Pancreas (tissue), 10 donors: Measurements from ENCODE around the gene SULT1E1. TPM values are rescaled to one million over a fixed set of nuclear protein-coding genes. Genes with fewer than 3 reads are reported as not detected.

Experiments
- ATAC-seq, 4 donors: fragments of 200-7000 bp; cut with Tn5 transposase; one replicate each; pipeline versions ENCODE4 v1.8.0 to v1.9.1; 2020; ENCODE audit warnings: mild to moderate bottlenecking in 4 of 4, moderate library complexity in 4 of 4
- DNase-seq, 6 donors: peaks; one replicate each; pipeline ENCODE4 v3.0.0-alpha.2; 2020
- FAIRE-seq: peaks from 2 replicates; lab custom pipeline; 2012; peaks lifted over from hg19 to GRCh38; lab: Jason Lieb, UNC
- H3K27ac ChIP-seq, 4 donors: fragments of 200-600 bp; sonication (generic); 1 replicate in 3 of 4; 2 replicates in 1 of 4; pipeline versions ENCODE4 v1.5.0 to v1.8.0; 2020
- H3K27me3 ChIP-seq, 4 donors: fragments of 200-600 bp; one replicate each; pipeline ENCODE4 v1.8.0; 2021
- H3K36me3 ChIP-seq, 3 donors: fragments of 200-600 bp; sonication (generic) in 1 of 3; one replicate each; pipeline versions ENCODE4 v1.5.0 to v1.8.0; 2020 to 2021
- H3K4me1 ChIP-seq, 3 donors: fragments of 200-600 bp; one replicate each; pipeline ENCODE4 v1.8.0; 2021
- H3K4me3 ChIP-seq, 4 donors: fragments of 200-600 bp; sonication (generic) in 2 of 4; one replicate each; pipeline versions ENCODE4 v1.5.0 to v1.8.0; 2020 to 2021
- H3K9me3 ChIP-seq, 4 donors: fragments of 200-600 bp; one replicate each; pipeline ENCODE4 v1.8.0; 2021
- CTCF ChIP-seq, 4 donors: fragments of 200-600 bp; sonication (generic) in 3 of 4; IDR thresholded peaks; one replicate each; pipeline versions ENCODE4 v1.5.0 to v1.8.0; 2021; ENCODE audit warnings: antibody characterized with exemption in 4 of 4
- WGBS, 2 donors: extraction: QIAGEN DNeasy Blood & Tissue Kit; methylation state at CpG; one replicate each; pipeline ENCODE4 v1.1.7; 2013; 5-methylcytosine and 5-hydroxymethylcytosine counted together
- intact Hi-C, 3 donors: fragments of 100-400 bp; cut with DNase I; formaldehyde crosslinking; loops; one replicate each; pipeline versions ENCODE4 v1.11.1 to v1.14.2; 2022
- polyA plus RNA-seq, 2 donors: library from polyadenylated mRNA; stranded (reverse); fragments of 200-250 nt; gene quantifications; one replicate each; pipeline ENCODE4 v1.2.3, GENCODE V29; 2013
- total RNA-seq, 6 donors: library from RNA; stranded (reverse); fragmentation: NEBNext Ultra II Directional in 4 of 6; extraction: Animal tissue kit (Norgen Biotek cat#: 25700) in 4 of 6; gene quantifications; one replicate each; pipeline versions ENCODE4 v1.2.1 to v1.2.4, GENCODE V29; 2021 to 2023
- donor health status: healthy with polysubstance abuse.
- donor health status: DM: no; HTN: no; CAD: no; lungs with moderate emphysema.
- donor health status: DM: no; HTN: no; CAD: no.
- donor health status: control.
- donor health status: control.
- donor health status: Bipolar disorder and iron deficiency.
- donor health status: DM: yes; HTN: yes; CAD: no.
- donor health status: DM: no; HTN: no; CAD: no.
- donor health status: DM: no; HTN: no; CAD: no.
- donor health status: DM: yes; HTN: yes; CAD: no.

SULT1E1 gene
- total and polyA plus RNA-seq, 8 donors, result 0.13 to 0.37 TPM; not detected in 6

- Histone ChIP-seq H3K27ac (no peak overlapping the region), H3K9me3 (no peaks in the 10 kb centered on the region), H3K4me1 (no peaks in the 10 kb centered on the region), H3K4me3 (no peak overlapping the region), H3K36me3 (no peaks in the 10 kb centered on the region), H3K27me3 (no peaks in the 10 kb centered on the region)
- DNase-seq (no peak), ATAC-seq (no peak), FAIRE-seq (no peak)
- WGBS, 2 donors, result 74% methylated on average over 3 of the region's 3 CpGs
- no peak for TF ChIP-seq CTCF (IDR thresholded peaks at IDR 0.05)
- intact Hi-C loops, result no loop called here
These were observed 10.6 kb downstream of the SULT1E1 start for GRCh38 chr4:69849297-69849696.

GRCh38 chr4:69848028-69848427 is 11.9 kb downstream of the SULT1E1 start:
- DNase-seq (no peak), FAIRE-seq (no peak), ATAC-seq (no peak)
- H3K27me3 ChIP-seq, result no peaks in the 10 kb centered on the region
- WGBS, 2 donors, result 83 to 92% methylated on average over 1 of the region's 1 CpG
- no peak for TF ChIP-seq CTCF (IDR thresholded peaks at IDR 0.05)
- H3K9me3 ChIP-seq, result no peaks in the 10 kb centered on the region
- intact Hi-C loops, result no loop called here
- H3K36me3 ChIP-seq, result no peaks in the 10 kb centered on the region
- H3K4me1 ChIP-seq, result no peaks in the 10 kb centered on the region
- no peak overlapping the region for H3K27ac ChIP-seq
- no peak overlapping the region for H3K4me3 ChIP-seq

- ATAC-seq (no peak), FAIRE-seq (no peak), DNase-seq (no peak)
- H3K9me3 ChIP-seq, result no peaks in the 10 kb centered on the region
- TF ChIP-seq CTCF (IDR thresholded peaks at IDR 0.05), result no peak
- no peaks in the 10 kb centered on the region for H3K36me3 ChIP-seq
- H3K27ac ChIP-seq, result no peak overlapping the region
- H3K4me1 ChIP-seq, result no peaks in the 10 kb centered on the region
- no peaks in the 10 kb centered on the region for H3K27me3 ChIP-seq
- no peak overlapping the region for H3K4me3 ChIP-seq
- 73 to 80% methylated on average over 4 of the region's 4 CpGs for WGBS, 2 donors
- intact Hi-C loops, result no loop called here
These were observed 16.0 kb downstream of the SULT1E1 start for GRCh38 chr4:69843932-69844331.

GRCh38 chr4:69843301-69843700 is 16.6 kb downstream of the SULT1E1 start:
- no peak for FAIRE-seq
- no peak for DNase-seq
- WGBS, 2 donors, result 0% methylated on average over 1 of the region's 1 CpG
- no peaks in the 10 kb centered on the region for H3K27me3 ChIP-seq
- no peaks in the 10 kb centered on the region for H3K36me3 ChIP-seq
- TF ChIP-seq CTCF (IDR thresholded peaks at IDR 0.05), result no peak
- no peak overlapping the region for H3K4me3 ChIP-seq
- H3K9me3 ChIP-seq, result no peaks in the 10 kb centered on the region
- intact Hi-C loops, result no loop called here
- ATAC-seq, result no peak
- H3K27ac ChIP-seq, result no peak overlapping the region
- H3K4me1 ChIP-seq, result no peaks in the 10 kb centered on the region

GRCh38 chr4:69838977-69839376 is 21.0 kb downstream of the SULT1E1 start:
- H3K4me3 ChIP-seq, result no peak overlapping the region
- ATAC-seq (no peak), DNase-seq (no peak), FAIRE-seq (no peak)
- no peak overlapping the region for H3K27ac ChIP-seq
- no peaks in the 10 kb centered on the region for H3K27me3 ChIP-seq
- H3K4me1 ChIP-seq, result no peaks in the 10 kb centered on the region
- H3K36me3 ChIP-seq, result no peaks in the 10 kb centered on the region
- no peak for TF ChIP-seq CTCF (IDR thresholded peaks at IDR 0.05)
- intact Hi-C loops, result no loop called here
- H3K9me3 ChIP-seq, result no peaks in the 10 kb centered on the region
- 77 to 88% methylated on average over 2 of the region's 2 CpGs for WGBS, 2 donors
